ENCODE results near the gene ZNF197. TPM values are rescaled to one million over a fixed set of nuclear protein-coding genes. Genes with fewer than 3 reads are reported as not detected.
A peak's percentile ranks its signal among the peaks of the same experiment; 100 is the strongest.

ZNF197 gene
- total and polyA plus RNA-seq, 2 of the 13 experiments (the other 11 are each of a cell fraction or from before 2014, with no cell fraction given): 1.8 to 6.8 TPM

DNA sequence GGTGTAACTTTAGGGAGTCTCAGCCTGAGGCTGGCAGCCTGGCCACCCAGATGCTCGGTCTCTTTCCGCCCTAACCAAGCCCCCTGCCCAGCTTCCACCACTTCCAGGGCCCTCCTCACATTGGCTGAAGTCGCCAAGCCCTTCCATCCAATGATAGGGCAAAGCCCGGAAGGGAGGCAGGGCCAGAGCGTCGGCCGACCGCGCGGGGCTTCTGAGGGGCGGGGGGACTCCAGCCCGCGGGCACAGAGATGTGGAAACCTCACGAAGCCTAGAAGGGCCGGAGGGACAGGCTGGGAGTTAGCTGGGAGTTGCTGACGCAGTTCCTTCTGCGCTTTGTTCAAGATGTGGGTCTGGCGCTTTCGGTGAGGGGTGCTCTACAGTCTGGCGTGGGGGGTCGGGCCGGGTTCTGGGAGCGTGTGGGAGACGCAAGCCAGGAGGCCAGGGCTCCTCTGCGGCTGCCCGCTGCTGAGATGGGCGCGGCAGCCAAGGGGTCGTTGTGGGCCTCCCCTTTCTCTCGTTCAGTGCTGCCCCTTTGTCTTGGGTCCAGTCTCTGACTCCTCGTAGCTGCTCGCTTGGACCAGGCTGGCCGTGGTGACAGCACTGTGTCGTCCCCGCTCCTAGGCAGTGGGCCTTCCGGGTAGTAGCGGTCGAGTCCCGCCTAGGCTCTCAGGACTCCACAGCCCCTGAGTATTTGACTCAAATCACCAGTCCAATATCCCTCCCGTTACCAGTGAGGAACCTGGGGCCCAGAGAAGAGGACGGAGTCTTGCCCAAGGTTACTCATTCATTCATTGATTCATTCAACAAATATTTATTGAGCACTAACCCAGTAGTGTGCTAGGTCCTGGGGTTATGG, 40.0 kb upstream of the ZNF197 start, which contains the start of gene ZNF660 (continued):
- TF ChIP-seq, protein P1, sequence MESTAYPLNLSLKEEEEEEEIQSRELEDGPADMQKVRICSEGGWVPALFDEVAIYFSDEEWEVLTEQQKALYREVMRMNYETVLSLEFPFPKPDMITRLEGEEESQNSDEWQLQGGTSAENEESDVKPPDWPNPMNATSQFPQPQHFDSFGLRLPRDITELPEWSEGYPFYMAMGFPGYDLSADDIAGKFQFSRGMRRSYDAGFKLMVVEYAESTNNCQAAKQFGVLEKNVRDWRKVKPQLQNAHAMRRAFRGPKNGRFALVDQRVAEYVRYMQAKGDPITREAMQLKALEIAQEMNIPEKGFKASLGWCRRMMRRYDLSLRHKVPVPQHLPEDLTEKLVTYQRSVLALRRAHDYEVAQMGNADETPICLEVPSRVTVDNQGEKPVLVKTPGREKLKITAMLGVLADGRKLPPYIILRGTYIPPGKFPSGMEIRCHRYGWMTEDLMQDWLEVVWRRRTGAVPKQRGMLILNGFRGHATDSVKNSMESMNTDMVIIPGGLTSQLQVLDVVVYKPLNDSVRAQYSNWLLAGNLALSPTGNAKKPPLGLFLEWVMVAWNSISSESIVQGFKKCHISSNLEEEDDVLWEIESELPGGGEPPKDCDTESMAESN (CRISPR knock-in tag; conservative IDR thresholded peaks at IDR 0.05): no peak
- TF ChIP-seq, protein P2, sequence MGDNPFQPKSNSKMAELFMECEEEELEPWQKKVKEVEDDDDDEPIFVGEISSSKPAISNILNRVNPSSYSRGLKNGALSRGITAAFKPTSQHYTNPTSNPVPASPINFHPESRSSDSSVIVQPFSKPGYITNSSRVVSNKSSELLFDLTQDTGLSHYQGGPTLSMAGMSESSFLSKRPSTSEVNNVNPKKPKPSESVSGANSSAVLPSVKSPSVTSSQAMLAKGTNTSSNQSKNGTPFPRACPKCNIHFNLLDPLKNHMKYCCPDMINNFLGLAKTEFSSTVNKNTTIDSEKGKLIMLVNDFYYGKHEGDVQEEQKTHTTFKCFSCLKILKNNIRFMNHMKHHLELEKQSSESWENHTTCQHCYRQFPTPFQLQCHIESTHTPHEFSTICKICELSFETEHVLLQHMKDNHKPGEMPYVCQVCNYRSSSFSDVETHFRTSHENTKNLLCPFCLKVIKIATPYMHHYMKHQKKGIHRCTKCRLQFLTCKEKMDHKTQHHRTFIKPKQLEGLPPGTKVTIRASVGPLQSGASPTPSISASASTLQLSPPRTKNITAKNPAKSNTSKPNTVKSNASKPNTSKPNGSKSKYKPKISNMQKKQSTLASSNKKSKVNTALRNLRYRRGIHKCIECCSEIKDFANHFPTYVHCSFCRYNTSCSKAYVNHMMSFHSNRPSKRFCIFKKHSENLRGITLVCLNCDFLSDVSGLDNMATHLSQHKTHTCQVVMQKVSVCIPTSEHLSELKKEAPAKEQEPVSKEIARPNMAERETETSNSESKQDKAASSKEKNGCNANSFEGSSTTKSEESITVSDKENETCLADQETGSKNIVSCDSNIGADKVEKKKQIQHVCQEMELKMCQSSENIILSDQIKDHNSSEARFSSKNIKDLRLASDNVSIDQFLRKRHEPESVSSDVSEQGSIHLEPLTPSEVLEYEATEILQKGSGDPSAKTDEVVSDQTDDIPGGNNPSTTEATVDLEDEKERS (CRISPR knock-in tag; IDR thresholded peaks at IDR 0.05): 0 out of 2 replicates have a peak, but pooled peaks have one; percentile 47
- no peak for TF ChIP-seq PRPF4 (IDR thresholded peaks at IDR 0.05; ENCODE audit: low read depth, low read length, poor library complexity, severe bottlenecking)
- TF ChIP-seq, protein P3, sequence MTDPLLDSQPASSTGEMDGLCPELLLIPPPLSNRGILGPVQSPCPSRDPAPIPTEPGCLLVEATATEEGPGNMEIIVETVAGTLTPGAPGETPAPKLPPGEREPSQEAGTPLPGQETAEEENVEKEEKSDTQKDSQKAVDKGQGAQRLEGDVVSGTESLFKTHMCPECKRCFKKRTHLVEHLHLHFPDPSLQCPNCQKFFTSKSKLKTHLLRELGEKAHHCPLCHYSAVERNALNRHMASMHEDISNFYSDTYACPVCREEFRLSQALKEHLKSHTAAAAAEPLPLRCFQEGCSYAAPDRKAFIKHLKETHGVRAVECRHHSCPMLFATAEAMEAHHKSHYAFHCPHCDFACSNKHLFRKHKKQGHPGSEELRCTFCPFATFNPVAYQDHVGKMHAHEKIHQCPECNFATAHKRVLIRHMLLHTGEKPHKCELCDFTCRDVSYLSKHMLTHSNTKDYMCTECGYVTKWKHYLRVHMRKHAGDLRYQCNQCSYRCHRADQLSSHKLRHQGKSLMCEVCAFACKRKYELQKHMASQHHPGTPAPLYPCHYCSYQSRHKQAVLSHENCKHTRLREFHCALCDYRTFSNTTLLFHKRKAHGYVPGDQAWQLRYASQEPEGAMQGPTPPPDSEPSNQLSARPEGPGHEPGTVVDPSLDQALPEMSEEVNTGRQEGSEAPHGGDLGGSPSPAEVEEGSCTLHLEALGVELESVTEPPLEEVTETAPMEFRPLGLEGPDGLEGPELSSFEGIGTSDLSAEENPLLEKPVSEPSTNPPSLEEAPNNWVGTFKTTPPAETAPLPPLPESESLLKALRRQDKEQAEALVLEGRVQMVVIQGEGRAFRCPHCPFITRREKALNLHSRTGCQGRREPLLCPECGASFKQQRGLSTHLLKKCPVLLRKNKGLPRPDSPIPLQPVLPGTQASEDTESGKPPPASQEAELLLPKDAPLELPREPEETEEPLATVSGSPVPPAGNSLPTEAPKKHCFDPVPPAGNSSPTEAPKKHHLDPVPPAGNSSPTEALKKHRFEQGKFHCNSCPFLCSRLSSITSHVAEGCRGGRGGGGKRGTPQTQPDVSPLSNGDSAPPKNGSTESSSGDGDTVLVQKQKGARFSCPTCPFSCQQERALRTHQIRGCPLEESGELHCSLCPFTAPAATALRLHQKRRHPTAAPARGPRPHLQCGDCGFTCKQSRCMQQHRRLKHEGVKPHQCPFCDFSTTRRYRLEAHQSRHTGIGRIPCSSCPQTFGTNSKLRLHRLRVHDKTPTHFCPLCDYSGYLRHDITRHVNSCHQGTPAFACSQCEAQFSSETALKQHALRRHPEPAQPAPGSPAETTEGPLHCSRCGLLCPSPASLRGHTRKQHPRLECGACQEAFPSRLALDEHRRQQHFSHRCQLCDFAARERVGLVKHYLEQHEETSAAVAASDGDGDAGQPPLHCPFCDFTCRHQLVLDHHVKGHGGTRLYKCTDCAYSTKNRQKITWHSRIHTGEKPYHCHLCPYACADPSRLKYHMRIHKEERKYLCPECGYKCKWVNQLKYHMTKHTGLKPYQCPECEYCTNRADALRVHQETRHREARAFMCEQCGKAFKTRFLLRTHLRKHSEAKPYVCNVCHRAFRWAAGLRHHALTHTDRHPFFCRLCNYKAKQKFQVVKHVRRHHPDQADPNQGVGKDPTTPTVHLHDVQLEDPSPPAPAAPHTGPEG (CRISPR knock-in tag; IDR thresholded peaks at IDR 0.05): no peak
- TF ChIP-seq, protein P4, sequence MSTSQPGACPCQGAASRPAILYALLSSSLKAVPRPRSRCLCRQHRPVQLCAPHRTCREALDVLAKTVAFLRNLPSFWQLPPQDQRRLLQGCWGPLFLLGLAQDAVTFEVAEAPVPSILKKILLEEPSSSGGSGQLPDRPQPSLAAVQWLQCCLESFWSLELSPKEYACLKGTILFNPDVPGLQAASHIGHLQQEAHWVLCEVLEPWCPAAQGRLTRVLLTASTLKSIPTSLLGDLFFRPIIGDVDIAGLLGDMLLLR (CRISPR knock-in tag; IDR thresholded peaks at IDR 0.05): no peak
- no peak for TF ChIP-seq ZNF367 (CRISPR knock-in tag; IDR thresholded peaks at IDR 0.05; ENCODE audit: borderline replicate concordance)
- no peak for TF ChIP-seq ARNT2 (CRISPR knock-in tag; IDR thresholded peaks at IDR 0.05; ENCODE audit: low read depth)
- TF ChIP-seq, protein P5, sequence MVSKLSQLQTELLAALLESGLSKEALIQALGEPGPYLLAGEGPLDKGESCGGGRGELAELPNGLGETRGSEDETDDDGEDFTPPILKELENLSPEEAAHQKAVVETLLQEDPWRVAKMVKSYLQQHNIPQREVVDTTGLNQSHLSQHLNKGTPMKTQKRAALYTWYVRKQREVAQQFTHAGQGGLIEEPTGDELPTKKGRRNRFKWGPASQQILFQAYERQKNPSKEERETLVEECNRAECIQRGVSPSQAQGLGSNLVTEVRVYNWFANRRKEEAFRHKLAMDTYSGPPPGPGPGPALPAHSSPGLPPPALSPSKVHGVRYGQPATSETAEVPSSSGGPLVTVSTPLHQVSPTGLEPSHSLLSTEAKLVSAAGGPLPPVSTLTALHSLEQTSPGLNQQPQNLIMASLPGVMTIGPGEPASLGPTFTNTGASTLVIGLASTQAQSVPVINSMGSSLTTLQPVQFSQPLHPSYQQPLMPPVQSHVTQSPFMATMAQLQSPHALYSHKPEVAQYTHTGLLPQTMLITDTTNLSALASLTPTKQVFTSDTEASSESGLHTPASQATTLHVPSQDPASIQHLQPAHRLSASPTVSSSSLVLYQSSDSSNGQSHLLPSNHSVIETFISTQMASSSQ (IDR thresholded peaks at IDR 0.05; ENCODE audit: low read depth): no peak
- TF ChIP-seq, protein P5 (CRISPR knock-in tag; IDR thresholded peaks at IDR 0.05; ENCODE audit: borderline replicate concordance): peak; percentile 47; the same call in 1 of the 2 replicates
- TF ChIP-seq ZFX (CRISPR knock-in tag; IDR thresholded peaks at IDR 0.05; ENCODE audit: low read depth): peak; percentile 92
- TF ChIP-seq HDAC1 (CRISPR knock-in tag; IDR thresholded peaks at IDR 0.05): peak; percentile 62
